HG03066 (cell line): ENCODE data around the gene MAD1L1.

Source experiments
- ATAC-seq: cut with Tn5 transposase; IDR thresholded peaks from one replicate; pipeline ENCODE4 v1.9.1; 2021; ENCODE audit warnings: low read depth; ENCODE audit not compliant: unreplicated experiment

Gene MAD1L1

GRCh38 chr7:2123360-2123759 is 109.4 kb downstream of the MAD1L1 start:
- ATAC-seq = no peak

- no peak for ATAC-seq
These were observed 110.1 kb downstream of the MAD1L1 start for GRCh38 chr7:2122651-2123050.

- ATAC-seq = no peak
These were observed 111.6 kb downstream of the MAD1L1 start for GRCh38 chr7:2120841-2121830.

- ATAC-seq = no peak
These were observed 112.5 kb downstream of the MAD1L1 start for GRCh38 chr7:2120251-2120660.

GRCh38 chr7:2118630-2119190 is 114.0 kb downstream of the MAD1L1 start:
- ATAC-seq = no peak

GRCh38 chr7:2118056-2118455 is 114.7 kb downstream of the MAD1L1 start:
- no peak for ATAC-seq

- no peak for ATAC-seq
These were observed 115.1 kb downstream of the MAD1L1 start for GRCh38 chr7:2117646-2118045.

- ATAC-seq = no peak
These were observed 115.7 kb downstream of the MAD1L1 start for GRCh38 chr7:2116989-2117591.

GRCh38 chr7:2116448-2116810 is 116.3 kb downstream of the MAD1L1 start:
- no peak for ATAC-seq

- no peak for ATAC-seq
These were observed 116.8 kb downstream of the MAD1L1 start for GRCh38 chr7:2115760-2116447.

- ATAC-seq = no peak
These were observed 117.6 kb downstream of the MAD1L1 start for GRCh38 chr7:2114926-2115759.

- ATAC-seq = no peak
These were observed 118.7 kb downstream of the MAD1L1 start for GRCh38 chr7:2114052-2114451.

GRCh38 chr7:2112261-2113198 is 120.2 kb downstream of the MAD1L1 start:
- no peak for ATAC-seq

- ATAC-seq = no peak
These were observed 121.2 kb downstream of the MAD1L1 start for GRCh38 chr7:2111568-2111967.

- ATAC-seq = no peak
These were observed 121.9 kb downstream of the MAD1L1 start for GRCh38 chr7:2110610-2111396.

GRCh38 chr7:2109936-2110609 is 122.7 kb downstream of the MAD1L1 start:
- ATAC-seq = no peak

GRCh38 chr7:2109251-2109872 is 123.4 kb downstream of the MAD1L1 start:
- no peak for ATAC-seq
